ENCODE measurements around the gene SLC16A14. TPM values are rescaled to one million over a fixed set of nuclear protein-coding genes. Genes with fewer than 3 reads are reported as not detected.

The SLC16A14 gene
- total RNA-seq, 1 experiment from 2014 or later, result 7.9 TPM

DNA sequence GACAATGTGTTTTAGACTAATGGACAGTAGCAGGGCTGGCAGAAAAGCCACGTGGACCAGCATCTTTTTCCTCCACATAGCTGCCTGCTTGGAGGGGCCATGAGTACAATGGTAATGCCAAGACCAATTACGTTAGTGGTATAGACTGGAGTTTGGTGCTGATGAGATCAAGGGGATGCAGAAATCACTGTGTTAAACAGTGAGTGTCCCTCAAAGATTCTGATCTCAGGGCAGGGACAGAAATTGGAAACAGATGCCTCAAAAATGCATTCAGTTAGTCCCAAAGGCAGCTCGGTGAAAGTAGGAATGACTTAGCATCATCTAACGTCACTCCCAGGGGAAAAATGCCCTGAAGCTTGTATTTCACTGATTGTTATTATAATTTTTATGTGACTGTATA lies 72.4 kb downstream of the SLC16A14 start:
- no peaks in the 10 kb centered on the region for H3K79me2 ChIP-seq (ENCODE audit: insufficient read depth, low read length)
- ATAC-seq (no peak), DNase-seq (ENCODE audit: low read depth, low spot score) (no peak)
- H3K4me2 ChIP-seq (ENCODE audit: low read length), result no peak overlapping the region
- ChIA-PET CTCF (no interaction called here), RAD21 (ENCODE audit: low non-redundant PET in 1 of 2, low total read pairs in 2 of 2, uncharacterized antibody in 2 of 2, unreplicated experiment in 2 of 2) (no interaction called here), POLR2A (no interaction called here)
- H3K27ac ChIP-seq (ENCODE audit: low read depth, low read length), result no peak overlapping the region
- TF ChIP-seq ZFX (IDR thresholded peaks at IDR 0.05) (no peak), RAD21 (IDR thresholded peaks at IDR 0.05; ENCODE audit: low read depth) (no peak), ELF1 (IDR thresholded peaks at IDR 0.05; ENCODE audit: borderline replicate concordance, low read depth) (no peak), EZH2phosphoT487 (IDR thresholded peaks at IDR 0.05; ENCODE audit: borderline replicate concordance) (no peak)
- H3K9ac ChIP-seq (ENCODE audit: low read length), result no peak overlapping the region
- no peaks in the 10 kb centered on the region for H3K27me3 ChIP-seq (ENCODE audit: insufficient read depth, low read length)
- no TSS peak for BruUV-seq (replicated peaks)
- no peak overlapping the region for H2AFZ ChIP-seq (ENCODE audit: low read depth, low read length, poor library complexity, severe bottlenecking)
- intact Hi-C loops (cut with micrococcal nuclease), result no loop called here
- H3K9me3 ChIP-seq (ENCODE audit: control insufficient read depth in 1 of 2, insufficient read depth in 1 of 2, low read depth in 1 of 2, low read length in 2 of 2), result no peaks in the 10 kb centered on the region
- H3K4me1 ChIP-seq (ENCODE audit: control insufficient read depth in 1 of 2, insufficient read depth in 2 of 2, low read length in 2 of 2), result no peaks in the 10 kb centered on the region
- no peak overlapping the region for H3K4me3 ChIP-seq (replicated peaks in 1 of 2; ENCODE audit: low read depth in 1 of 2, low read length in 2 of 2)
- H3K36me3 ChIP-seq (ENCODE audit: control insufficient read depth in 1 of 2, insufficient read depth in 2 of 2, low read length in 2 of 2), result no peaks in the 10 kb centered on the region
- no peaks in the 10 kb centered on the region for H4K20me1 ChIP-seq (ENCODE audit: insufficient read depth)
- no peaks in the 10 kb centered on the region for H3K9me2 ChIP-seq (ENCODE audit: insufficient read depth)

GRCh38 chr2:229993236-229993635 lies 75.5 kb downstream of the SLC16A14 start:
- H3K9me3 ChIP-seq (ENCODE audit: control insufficient read depth in 1 of 2, insufficient read depth in 1 of 2, low read depth in 1 of 2, low read length in 2 of 2), result no peaks in the 10 kb centered on the region
- RAD21 ChIA-PET (ENCODE audit: low non-redundant PET in 1 of 2, low total read pairs in 2 of 2, uncharacterized antibody in 2 of 2, unreplicated experiment in 2 of 2), result no interaction called here
- DNase-seq (ENCODE audit: low read depth, low spot score), result no peak
- POLR2A ChIA-PET, result no interaction called here
- no peaks in the 10 kb centered on the region for H3K9me2 ChIP-seq (ENCODE audit: insufficient read depth)
- no peak for ATAC-seq
- H3K4me3 ChIP-seq (replicated peaks in 1 of 2; ENCODE audit: low read depth in 1 of 2, low read length in 2 of 2), result no peak overlapping the region
- no peak overlapping the region for H3K9ac ChIP-seq (ENCODE audit: low read length)
- no peaks in the 10 kb centered on the region for H3K79me2 ChIP-seq (ENCODE audit: insufficient read depth, low read length)
- H3K27ac ChIP-seq (ENCODE audit: low read depth, low read length), result no peak overlapping the region
- no peak overlapping the region for H3K4me2 ChIP-seq (ENCODE audit: low read length)
- no peak overlapping the region for H2AFZ ChIP-seq (ENCODE audit: low read depth, low read length, poor library complexity, severe bottlenecking)
- no peaks in the 10 kb centered on the region for H4K20me1 ChIP-seq (ENCODE audit: insufficient read depth)
- intact Hi-C loops (cut with micrococcal nuclease), result no loop called here
- BruUV-seq (replicated peaks), result no TSS peak
- no peaks in the 10 kb centered on the region for H3K4me1 ChIP-seq (ENCODE audit: control insufficient read depth in 1 of 2, insufficient read depth in 2 of 2, low read length in 2 of 2)
- CTCF ChIA-PET, result no interaction called here
- H3K36me3 ChIP-seq (ENCODE audit: control insufficient read depth in 1 of 2, insufficient read depth in 2 of 2, low read length in 2 of 2), result no peaks in the 10 kb centered on the region
- H3K27me3 ChIP-seq (ENCODE audit: insufficient read depth, low read length), result no peaks in the 10 kb centered on the region
- TF ChIP-seq JUND (IDR thresholded peaks at IDR 0.05) (no peak), CBX3 (IDR thresholded peaks at IDR 0.05; ENCODE audit: low read depth) (no peak), ZNF274 (IDR thresholded peaks at IDR 0.05; ENCODE audit: low read depth, low read length) (no peak), EGR1 (IDR thresholded peaks at IDR 0.05; ENCODE audit: low read depth) (no peak), EZH2phosphoT487 (IDR thresholded peaks at IDR 0.05; ENCODE audit: borderline replicate concordance) (no peak), CEBPB (IDR thresholded peaks at IDR 0.05; ENCODE audit: low read depth) (no peak), TCF7L2 (IDR thresholded peaks at IDR 0.05; ENCODE audit: borderline replicate concordance, extremely low read depth, insufficient read depth, insufficient read length) (no peak), POLR2A (IDR thresholded peaks at IDR 0.05; ENCODE audit: borderline replicate concordance, extremely low read depth, insufficient read depth, insufficient read length) (no peak), EZH2 (IDR thresholded peaks at IDR 0.05) (no peak), ATF3 (IDR thresholded peaks at IDR 0.05) (no peak), ELF1 (IDR thresholded peaks at IDR 0.05; ENCODE audit: borderline replicate concordance, low read depth) (no peak), FOSL1 (IDR thresholded peaks at IDR 0.05; ENCODE audit: low read depth) (no peak), RAD21 (IDR thresholded peaks at IDR 0.05; ENCODE audit: low read depth) (no peak), SIN3A (IDR thresholded peaks at IDR 0.05; ENCODE audit: low read depth) (no peak), YY1 (IDR thresholded peaks at IDR 0.05; ENCODE audit: extremely low read depth, insufficient replicate concordance, low read depth, low read length) (no peak)
- TF ChIP-seq, protein P1, sequence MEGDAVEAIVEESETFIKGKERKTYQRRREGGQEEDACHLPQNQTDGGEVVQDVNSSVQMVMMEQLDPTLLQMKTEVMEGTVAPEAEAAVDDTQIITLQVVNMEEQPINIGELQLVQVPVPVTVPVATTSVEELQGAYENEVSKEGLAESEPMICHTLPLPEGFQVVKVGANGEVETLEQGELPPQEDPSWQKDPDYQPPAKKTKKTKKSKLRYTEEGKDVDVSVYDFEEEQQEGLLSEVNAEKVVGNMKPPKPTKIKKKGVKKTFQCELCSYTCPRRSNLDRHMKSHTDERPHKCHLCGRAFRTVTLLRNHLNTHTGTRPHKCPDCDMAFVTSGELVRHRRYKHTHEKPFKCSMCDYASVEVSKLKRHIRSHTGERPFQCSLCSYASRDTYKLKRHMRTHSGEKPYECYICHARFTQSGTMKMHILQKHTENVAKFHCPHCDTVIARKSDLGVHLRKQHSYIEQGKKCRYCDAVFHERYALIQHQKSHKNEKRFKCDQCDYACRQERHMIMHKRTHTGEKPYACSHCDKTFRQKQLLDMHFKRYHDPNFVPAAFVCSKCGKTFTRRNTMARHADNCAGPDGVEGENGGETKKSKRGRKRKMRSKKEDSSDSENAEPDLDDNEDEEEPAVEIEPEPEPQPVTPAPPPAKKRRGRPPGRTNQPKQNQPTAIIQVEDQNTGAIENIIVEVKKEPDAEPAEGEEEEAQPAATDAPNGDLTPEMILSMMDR (IDR thresholded peaks at IDR 0.05 in 2 of 3, conservative IDR thresholded peaks at IDR 0.05 in 1 of 3; ENCODE audit: borderline replicate concordance in 1 of 3, insufficient read depth in 1 of 3, low read depth in 2 of 3, low read length in 2 of 3), result no peak
- TF ChIP-seq, protein P2, sequence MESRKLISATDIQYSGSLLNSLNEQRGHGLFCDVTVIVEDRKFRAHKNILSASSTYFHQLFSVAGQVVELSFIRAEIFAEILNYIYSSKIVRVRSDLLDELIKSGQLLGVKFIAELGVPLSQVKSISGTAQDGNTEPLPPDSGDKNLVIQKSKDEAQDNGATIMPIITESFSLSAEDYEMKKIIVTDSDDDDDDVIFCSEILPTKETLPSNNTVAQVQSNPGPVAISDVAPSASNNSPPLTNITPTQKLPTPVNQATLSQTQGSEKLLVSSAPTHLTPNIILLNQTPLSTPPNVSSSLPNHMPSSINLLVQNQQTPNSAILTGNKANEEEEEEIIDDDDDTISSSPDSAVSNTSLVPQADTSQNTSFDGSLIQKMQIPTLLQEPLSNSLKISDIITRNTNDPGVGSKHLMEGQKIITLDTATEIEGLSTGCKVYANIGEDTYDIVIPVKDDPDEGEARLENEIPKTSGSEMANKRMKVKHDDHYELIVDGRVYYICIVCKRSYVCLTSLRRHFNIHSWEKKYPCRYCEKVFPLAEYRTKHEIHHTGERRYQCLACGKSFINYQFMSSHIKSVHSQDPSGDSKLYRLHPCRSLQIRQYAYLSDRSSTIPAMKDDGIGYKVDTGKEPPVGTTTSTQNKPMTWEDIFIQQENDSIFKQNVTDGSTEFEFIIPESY (IDR thresholded peaks at IDR 0.05; ENCODE audit: extremely low read depth, insufficient replicate concordance, low read length), result no peak
- TF ChIP-seq, protein P3, sequence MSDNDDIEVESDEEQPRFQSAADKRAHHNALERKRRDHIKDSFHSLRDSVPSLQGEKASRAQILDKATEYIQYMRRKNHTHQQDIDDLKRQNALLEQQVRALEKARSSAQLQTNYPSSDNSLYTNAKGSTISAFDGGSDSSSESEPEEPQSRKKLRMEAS (IDR thresholded peaks at IDR 0.05), result no peak

Data from HCT116 (cell line).